Stimulated activated CD4-positive, alpha-beta T cell treated with anti-CD3 and anti-CD28 coated beads, Interleukin-12 subunit alpha, Interleukin-12 subunit beta, amount 100 ng/mL, for 24 hours (primary cell): Measurements from ENCODE around the gene WEE1.
A peak's percentile ranks its signal among the peaks of the same experiment; 100 is the strongest.

Experiments used
- DNase-seq, 2 experiments: peaks; one replicate each; pipeline ENCODE4 v3.0.0-alpha.2; 2020; ENCODE audit warnings: low read depth in 2 of 2

WEE1 gene

DNA sequence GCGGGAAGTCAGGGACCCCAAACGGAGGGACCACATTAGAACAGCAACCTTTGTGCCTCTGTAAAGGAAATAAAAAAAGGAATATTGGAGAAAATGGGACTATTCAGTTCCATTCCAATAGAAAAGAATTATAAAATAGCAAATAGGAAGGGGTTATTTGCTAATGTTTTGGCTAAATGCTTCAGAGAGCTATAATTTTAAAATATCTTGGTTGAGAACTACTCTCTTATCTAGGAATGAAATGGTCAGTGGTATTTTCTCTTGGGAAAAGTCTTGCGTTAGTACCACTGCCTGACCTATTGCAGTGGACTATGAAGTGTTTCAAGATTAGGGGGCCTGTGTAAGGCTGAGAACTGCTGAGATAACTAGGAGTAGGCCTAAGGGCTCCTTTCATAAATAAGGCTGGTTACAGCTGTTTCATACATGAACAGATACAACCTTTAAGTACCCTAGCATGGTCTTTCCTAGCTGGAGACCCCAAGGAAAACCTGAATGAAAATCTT is 6.9 kb upstream of the WEE1 start:
- DNase-seq: no peak

DNA sequence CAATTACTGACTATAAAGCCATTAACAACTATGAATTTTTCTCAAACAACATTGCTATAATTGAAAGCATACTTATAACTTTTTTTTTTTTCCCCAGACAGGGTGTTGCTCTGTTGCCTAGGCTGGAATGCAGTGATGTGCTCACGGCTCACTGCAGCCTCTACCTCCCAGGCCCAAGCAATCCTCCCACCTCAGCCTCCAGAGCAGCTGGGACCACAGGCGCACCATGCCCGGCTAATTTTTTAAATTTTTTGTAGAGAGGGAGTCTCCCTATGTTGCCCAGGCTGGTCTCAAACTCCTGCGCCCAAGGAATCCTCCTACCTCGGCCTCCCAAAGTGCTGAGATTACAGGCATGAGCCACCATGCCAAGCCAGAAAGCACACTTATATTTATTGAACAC is 6.1 kb upstream of the WEE1 start:
- DNase-seq: no peak

DNA sequence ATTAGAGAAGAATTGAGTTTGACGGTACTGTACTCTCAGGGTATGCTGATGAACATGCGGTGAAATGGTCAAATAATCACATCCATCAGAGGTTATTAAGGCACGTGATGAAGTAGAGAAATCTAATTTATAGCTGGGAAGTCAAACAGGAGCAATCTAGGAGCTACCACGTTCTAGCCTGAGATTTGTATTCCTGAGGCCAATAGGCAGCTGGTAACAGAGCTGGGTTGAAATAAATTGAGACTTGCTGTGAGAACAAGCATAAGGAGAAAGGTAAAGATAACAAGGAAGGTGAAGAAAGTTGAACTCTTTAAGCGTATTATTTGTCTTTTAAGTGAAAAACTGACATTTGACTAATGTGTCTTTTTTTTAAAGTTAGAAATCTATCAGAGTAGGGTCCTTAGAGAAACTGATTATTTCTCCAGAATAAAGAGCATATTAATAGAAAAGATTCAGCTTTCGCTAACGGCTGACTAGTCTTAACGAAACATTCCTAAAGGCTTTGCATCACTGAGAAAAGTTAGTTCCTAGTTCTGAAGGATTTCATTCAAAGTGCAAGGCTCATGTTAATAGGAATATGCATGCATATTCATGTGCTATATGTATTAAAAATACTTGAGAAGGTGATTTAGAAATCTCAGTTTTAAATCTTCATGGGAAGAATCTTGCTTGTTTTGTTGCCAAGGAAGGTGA is 5.2 kb upstream of the WEE1 start:
- no peak for DNase-seq

DNA sequence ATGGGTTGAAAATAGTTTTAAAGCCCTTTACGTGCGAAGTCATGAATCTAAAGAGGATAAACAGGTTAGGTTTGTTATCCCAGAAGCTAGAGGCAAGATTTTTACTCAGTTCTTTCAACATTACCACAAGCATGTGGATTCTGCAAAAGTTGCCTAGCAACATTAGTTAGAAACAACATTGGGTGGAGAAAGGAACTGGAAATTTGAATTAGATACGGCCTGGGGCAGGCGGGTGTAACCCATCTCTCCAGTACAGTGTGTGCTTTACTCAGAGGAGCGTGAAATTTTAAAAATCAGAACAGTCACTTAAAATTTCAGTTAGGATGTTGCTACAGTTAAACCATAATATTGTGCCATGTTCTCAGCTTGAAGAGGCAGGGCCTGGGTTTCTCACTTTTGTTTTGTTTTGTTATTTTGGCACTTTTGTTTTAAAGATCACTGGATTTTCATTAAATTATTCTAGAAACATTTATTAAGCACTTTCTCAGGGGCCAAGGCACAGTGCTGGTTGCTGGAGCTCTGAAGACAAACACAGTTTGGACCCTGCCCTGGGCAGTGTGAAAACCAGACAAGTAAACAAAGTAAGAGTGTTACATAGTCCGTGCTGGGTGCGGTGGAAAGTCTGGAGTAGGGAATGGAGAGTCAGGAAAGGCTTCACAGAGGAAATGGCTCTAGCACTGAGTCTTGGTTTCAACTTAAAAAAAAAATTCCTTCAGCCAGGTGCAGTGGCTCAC is 4.4 kb upstream of the WEE1 start:
- no peak for DNase-seq

GRCh38 chr11:9569588-9570164 is 3.8 kb upstream of the WEE1 start:
- DNase-seq: no peak

DNA sequence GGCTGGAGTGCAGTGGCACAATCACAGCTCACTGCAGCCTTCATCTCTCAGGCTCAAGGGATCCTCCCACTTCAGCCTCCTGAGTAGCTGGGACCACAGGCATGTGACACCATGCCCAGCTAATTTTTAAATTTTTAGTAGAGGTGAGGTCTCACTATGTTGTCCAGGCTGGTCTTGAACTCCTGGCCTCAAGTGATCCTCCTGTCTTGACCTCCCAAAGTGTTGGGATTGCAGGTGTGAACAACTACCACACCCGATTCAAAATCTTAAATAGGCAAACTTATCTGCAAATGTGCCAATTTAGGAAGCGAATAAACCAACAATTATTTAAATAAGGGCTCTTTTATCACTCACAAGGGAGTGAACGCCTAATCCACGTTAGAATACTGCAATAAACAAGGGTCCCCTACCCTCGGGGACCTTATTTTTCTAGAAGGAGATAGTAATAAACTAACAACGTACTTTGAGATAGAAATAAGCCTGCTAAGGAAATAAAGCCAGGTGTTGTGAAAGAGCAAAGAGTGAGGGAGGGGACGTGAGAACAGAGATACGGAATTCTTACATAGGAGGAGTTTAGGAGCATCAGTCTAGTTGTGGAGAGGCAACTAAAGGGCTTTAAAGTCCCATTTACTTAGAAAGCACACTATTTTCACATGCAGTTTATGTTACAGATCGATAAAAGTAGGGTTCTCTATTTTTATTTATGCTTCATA is 3.0 kb upstream of the WEE1 start:
- DNase-seq: no peak

DNA sequence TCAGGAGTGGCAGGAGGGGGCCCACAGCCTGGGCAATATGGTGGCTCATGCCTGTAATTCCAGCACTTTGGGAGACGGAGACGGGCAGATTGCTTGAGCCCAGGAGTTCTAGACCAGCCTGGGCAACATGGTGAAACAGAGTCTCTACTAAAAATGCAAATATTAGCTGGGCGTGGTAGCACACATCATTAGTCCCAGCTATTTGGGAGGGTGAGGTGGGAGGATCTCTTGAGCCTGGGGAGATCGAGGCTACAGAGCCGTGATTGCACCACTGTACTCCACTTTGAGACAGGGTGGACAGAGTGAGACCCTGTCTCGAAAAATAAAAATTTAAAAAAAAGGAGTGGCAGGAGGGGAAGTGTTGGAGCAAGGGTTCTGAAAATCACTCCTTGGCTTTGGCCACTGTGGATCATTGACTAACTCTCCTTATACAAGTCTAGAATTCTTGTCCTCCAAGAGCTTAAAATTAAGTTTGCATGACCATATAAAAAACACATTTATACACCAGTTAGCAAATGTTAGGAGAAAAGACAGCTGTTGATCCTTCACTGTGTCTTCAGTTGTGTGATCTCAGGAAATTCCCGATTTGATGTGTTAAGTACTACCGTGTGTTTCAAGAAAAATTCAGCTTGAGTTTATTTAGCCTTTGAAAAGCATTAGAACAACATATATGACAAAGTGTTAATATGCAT is 2.3 kb upstream of the WEE1 start:
- no peak for DNase-seq

- DNase-seq: no peak
Observed at GRCh38 chr11:9571763-9572115, 1.7 kb upstream of the WEE1 start.

DNA sequence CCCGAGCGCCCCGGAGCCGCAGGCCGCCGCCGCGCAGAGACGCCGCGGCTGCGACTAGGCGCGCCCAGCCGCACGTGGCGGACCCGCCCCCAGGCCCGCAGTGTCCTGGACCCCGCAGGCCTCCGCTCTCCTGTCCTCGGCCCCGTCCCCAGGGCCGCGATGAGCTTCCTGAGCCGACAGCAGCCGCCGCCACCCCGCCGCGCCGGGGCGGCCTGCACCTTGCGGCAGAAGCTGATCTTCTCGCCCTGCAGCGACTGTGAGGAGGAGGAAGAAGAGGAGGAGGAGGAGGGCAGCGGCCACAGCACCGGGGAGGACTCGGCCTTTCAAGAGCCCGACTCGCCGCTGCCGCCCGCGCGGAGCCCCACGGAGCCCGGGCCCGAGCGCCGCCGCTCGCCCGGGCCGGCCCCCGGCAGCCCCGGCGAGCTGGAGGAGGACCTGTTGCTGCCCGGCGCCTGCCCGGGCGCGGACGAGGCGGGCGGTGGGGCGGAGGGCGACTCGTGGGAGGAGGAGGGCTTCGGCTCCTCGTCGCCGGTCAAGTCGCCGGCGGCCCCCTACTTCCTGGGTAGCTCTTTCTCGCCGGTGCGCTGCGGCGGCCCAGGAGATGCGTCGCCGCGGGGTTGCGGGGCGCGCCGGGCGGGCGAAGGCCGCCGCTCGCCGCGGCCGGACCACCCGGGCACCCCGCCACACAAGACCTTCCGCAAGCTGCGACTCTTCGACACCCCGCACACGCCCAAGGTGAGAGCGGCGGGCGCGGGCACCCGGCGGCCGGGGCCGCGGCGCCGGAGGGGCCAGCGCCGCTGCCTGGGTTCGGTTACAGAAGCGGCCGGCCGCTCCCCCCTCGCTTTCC is 528 bp downstream of the WEE1 start:
- peak in 1 of 2 experiments; percentile 16 for DNase-seq

DNA sequence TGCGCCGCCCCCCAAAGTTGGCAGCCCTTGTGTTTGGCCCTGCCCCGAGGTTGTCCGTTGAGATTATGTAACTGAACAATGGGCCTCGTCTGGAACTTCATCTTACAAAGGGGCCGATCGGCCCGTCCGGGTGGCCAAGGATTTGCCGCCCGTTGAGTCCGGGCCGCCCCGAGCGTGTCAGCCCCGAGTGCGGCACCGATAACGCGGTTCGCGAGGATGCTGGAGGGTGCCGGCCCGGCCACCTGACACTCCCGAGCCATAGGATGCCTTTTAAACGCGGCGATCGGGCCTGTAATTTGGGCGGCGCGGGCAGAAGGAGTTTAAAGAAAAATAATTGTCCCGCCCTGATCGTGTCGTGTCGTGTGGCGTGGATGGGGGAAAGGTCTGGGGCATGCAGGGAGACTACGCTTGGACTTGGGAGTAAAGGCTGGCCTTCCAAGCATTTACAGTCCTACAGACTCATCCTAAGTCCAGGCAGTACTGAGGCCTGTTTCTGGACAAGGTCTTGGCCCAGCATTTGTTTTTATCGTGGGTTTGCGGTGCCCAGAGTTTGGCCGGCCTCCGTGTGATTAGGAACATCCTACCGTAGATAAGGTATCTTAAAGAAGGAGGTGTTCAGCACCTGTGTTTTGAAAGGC is 1.3 kb downstream of the WEE1 start:
- DNase-seq: peak in 1 of 2 experiments; percentile 6

GRCh38 chr11:9575260-9576240 is 2.1 kb downstream of the WEE1 start:
- no peak for DNase-seq

- no peak for DNase-seq
Observed at GRCh38 chr11:9576701-9577381, 3.4 kb downstream of the WEE1 start.

GRCh38 chr11:9577556-9577955 is 4.1 kb downstream of the WEE1 start:
- no peak for DNase-seq

DNA sequence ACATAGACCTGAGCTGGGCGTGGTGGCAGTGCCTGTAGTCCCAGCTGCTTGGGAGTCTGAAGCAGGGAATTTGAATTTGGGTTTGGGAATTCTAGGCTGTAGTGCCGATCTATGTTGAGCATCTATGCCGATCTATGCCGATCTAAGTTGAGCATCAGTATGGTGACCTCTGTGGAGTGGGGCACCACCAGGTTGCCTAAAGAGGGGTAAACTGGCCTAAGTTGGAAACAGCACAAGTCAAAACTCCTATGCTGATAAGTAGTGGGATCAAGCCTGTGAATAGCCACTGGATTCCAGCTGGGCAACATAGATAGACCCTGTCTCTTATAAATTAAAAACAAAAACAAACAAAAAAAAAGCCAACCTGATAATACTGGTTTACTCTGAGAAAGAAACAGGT is 7.4 kb downstream of the WEE1 start:
- DNase-seq: no peak

DNA sequence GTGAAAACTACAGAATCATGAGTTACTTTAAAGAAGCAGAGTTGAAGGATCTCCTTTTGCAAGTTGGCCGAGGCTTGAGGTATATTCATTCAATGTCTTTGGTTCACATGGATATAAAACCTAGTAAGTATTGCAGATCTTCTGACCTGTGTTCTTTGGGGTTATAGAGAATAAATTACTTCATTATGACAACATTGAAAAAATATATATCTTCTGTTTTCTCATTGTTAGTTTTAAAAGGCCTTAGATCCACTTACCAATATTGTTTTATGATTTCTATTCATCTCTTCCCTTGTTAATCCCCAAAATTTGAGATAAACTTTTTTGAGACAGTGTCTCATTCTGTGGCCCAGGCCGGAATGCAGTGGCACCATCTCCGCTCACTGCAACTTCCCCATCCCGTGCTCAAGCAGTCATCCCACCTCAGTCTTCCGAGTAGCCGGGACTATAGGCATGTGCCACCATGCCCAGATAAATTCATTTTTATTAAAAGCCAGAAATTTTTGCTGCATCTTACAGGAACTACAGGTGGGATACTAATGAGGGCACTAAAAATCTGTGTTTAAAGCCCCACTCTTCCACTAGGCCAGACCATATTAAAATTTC is 8.2 kb downstream of the WEE1 start:
- no peak for DNase-seq

GRCh38 chr11:9590717-9591116 is 17.2 kb downstream of the WEE1 start:
- no peak for DNase-seq

DNA sequence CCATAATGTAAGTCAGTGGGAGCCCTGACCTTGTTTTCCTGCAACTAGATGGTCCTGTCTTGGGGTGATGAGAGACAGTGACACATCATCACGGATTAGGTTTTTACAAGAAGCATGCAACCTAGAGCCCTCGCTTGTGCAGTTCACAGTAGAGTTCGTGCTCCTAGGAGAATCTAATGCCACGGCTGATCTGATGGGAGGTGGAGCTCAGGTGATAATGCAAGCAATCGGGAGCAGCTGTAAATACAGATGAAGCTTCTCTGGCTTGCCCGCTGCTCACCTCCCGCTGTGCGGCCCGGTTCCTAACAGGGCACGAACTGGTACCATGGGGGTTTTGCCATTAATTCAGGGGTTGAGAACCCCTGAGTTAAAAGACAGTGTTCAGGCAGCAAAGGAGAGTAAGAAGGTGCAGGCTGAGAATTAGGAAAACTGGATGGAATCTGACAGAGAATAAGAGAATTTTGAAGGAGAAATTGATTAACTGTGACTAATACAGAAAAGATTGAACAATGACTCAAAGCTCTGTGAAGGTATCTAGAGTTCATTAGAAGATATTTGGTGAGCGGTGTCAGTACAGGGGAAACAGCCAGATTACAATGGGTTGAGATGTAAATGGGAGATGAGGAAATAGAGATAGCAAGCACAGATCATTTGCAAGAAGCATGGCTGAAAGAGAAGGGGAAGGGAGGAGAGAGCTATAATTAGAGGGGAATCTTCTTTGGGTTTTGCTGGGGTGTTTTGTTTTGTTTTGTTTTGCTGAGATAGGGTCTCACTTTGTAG is 21.0 kb downstream of the WEE1 start:
- DNase-seq: no peak
